ENCODE results near the gene TEN1. TPM values are rescaled to one million over a fixed set of nuclear protein-coding genes. Genes with fewer than 3 reads are reported as not detected.

Gene TEN1
- total RNA-seq, 4 donors from 2014 or later: 4.6 to 11.3 (median 10.7) TPM

- WGBS: 91% methylated on average over 5 of the region's 5 CpGs
- intact Hi-C loops (cut with DNase I): no loop called here
- no peaks in the 10 kb centered on the region for H3K9me3 ChIP-seq
- no peak for DNase-seq (ENCODE audit: extremely low spot score)
- no peak overlapping the region for H3K27ac ChIP-seq (replicated peaks in 1 of 4)
- H3K4me3 ChIP-seq: no peak overlapping the region
- H3K27me3 ChIP-seq: no peaks in the 10 kb centered on the region
- TF ChIP-seq, protein P1, sequence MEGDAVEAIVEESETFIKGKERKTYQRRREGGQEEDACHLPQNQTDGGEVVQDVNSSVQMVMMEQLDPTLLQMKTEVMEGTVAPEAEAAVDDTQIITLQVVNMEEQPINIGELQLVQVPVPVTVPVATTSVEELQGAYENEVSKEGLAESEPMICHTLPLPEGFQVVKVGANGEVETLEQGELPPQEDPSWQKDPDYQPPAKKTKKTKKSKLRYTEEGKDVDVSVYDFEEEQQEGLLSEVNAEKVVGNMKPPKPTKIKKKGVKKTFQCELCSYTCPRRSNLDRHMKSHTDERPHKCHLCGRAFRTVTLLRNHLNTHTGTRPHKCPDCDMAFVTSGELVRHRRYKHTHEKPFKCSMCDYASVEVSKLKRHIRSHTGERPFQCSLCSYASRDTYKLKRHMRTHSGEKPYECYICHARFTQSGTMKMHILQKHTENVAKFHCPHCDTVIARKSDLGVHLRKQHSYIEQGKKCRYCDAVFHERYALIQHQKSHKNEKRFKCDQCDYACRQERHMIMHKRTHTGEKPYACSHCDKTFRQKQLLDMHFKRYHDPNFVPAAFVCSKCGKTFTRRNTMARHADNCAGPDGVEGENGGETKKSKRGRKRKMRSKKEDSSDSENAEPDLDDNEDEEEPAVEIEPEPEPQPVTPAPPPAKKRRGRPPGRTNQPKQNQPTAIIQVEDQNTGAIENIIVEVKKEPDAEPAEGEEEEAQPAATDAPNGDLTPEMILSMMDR (IDR thresholded peaks at IDR 0.05): no peak
- TF ChIP-seq EP300 (IDR thresholded peaks at IDR 0.05) (no peak), POLR2A (IDR thresholded peaks at IDR 0.05; ENCODE audit: low read depth) (no peak), POLR2AphosphoS5 (IDR thresholded peaks at IDR 0.05) (no peak)
- peaks cover 7 to 47% (median 21%) of the 10 kb centered on the region in 4 donors for H3K36me3 ChIP-seq
- peaks cover 0 to 5% (median 0%) of the 10 kb centered on the region in 4 donors for H3K4me1 ChIP-seq
Observed at GRCh38 chr17:75994802-75995370, 15.8 kb downstream of the TEN1 start.

DNA sequence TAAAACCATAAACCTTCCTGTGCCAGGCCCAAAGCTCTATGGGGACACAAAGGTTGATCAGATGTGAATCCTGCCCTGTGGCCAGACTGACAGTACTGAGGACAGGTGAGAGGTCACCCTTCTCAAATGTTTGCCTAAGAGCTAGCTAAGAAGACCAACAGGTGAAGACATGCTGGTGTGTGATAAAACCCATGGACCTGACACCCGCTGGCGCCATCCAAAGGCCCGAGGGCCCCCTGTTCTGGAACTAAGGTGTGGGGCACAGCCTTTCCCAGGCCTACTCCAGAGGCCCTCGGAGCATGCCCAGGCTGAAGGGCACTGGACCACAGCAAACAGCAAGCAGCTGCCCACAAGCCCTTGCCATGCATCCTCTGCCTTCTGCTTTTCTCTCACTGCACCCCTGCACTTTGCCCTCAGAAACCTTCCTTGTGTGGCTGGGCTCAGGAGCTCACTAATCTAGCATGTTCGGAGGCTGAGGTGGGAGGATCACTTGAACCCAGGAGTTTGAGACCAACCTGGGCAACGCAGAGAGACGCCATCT lies 16.4 kb downstream of the TEN1 start:
- peaks cover 0 to 5% (median 0%) of the 10 kb centered on the region in 4 donors for H3K4me1 ChIP-seq
- intact Hi-C loops (cut with DNase I): no loop called here
- no peak overlapping the region for H3K27ac ChIP-seq (replicated peaks in 1 of 4)
- no peak overlapping the region for H3K4me3 ChIP-seq
- DNase-seq (ENCODE audit: extremely low spot score): no peak
- WGBS: 98% methylated on average over 7 of the region's 7 CpGs
- H3K9me3 ChIP-seq: no peaks in the 10 kb centered on the region
- H3K27me3 ChIP-seq: no peaks in the 10 kb centered on the region
- TF ChIP-seq POLR2A (IDR thresholded peaks at IDR 0.05; ENCODE audit: low read depth) (no peak), POLR2AphosphoS5 (IDR thresholded peaks at IDR 0.05) (no peak), EP300 (IDR thresholded peaks at IDR 0.05) (no peak)
- TF ChIP-seq, protein P1 (IDR thresholded peaks at IDR 0.05): no peak
- peaks cover 7 to 53% (median 22%) of the 10 kb centered on the region in 4 donors for H3K36me3 ChIP-seq

DNA sequence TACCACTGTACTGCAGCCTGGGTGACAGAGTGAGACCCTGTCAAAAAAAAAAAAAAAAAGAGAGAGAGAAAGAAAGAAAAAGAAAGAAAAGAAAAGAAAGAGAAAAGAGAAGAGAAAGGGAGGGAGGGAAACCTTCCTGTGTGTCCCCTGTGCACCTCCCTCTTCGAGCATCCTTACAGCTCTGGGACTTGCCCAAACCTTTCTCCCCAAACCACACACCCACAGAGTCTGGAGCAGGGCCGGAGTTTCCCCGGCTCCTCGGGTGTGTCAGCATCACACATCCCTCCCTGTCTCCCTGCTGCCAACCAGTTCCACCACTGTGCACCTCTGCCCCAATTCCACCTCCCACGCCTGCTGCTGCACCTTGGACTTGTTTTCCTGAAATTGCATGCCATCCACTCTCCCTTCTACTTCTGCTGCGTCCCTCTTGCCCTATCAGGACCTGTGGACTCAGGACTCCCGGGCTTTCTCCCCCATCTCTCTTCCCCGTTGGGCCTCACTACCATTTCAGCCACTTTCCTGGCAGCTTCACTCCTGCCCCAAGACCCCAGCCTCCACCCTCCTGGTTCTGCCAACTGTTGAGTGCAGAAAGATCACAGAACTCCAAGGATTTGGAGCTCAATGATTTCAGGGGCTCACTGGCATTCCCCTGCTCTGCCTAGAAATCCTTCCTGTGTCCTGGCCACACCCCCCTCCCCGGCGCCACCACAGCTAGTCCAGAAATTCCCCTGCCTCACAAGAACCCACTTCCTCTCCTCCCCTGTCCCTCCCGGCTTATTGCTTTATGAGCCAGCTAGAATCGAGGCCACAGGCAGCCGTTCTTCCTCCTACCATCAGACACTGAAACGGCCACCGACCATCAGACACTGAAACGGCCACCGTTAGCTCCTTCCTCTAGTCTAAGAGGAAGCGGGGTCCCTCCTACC lies 17.9 kb downstream of the TEN1 start:
- peaks cover 0 to 5% (median 0%) of the 10 kb centered on the region in 4 donors for H3K4me1 ChIP-seq
- H3K36me3 ChIP-seq: peaks cover 0 to 50% (median 19%) of the 10 kb centered on the region in 4 donors
- no peak overlapping the region for H3K27ac ChIP-seq (replicated peaks in 1 of 4)
- TF ChIP-seq, protein P1 (IDR thresholded peaks at IDR 0.05): no peak
- TF ChIP-seq POLR2A (IDR thresholded peaks at IDR 0.05; ENCODE audit: low read depth) (no peak), EP300 (IDR thresholded peaks at IDR 0.05) (no peak), POLR2AphosphoS5 (IDR thresholded peaks at IDR 0.05) (no peak)
- 59% methylated on average over 18 of the region's 18 CpGs for WGBS
- H3K4me3 ChIP-seq: no peak overlapping the region
- intact Hi-C loops (cut with DNase I): no loop called here
- H3K9me3 ChIP-seq: no peaks in the 10 kb centered on the region
- DNase-seq (ENCODE audit: extremely low spot score): no peak
- no peaks in the 10 kb centered on the region for H3K27me3 ChIP-seq

DNA sequence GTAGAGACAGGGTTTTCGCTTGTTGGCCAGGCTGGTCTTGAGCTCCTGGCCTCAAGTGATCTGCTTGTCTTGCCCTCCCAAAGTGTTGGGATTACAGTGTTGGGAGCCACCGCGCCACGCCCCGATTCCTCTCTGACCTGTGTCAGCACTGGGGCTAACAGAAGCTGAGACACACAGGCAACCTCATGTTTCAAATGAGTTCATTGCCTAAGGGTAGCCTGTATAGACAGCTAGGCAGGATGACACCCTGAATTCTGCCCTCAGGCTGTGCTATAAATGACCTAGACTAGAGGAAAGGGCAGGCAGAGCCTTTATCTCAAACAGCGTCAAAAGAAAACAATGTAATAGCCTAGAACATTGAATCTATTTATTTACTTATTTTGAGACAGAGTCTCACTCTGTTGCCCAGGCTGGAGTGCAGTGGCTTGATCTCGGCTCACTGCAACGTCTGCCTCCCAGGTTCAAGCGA lies 19.3 kb downstream of the TEN1 start:
- WGBS: 100% methylated on average over 9 of the region's 9 CpGs
- intact Hi-C loops (cut with DNase I): no loop called here

More for the DNA sequence above, 19.3 kb downstream of the TEN1 start:
- Histone ChIP-seq H3K4me3 (no peak overlapping the region), H3K27ac (replicated peaks in 1 of 4) (no peak overlapping the region), H3K9me3 (no peaks in the 10 kb centered on the region), H3K27me3 (no peaks in the 10 kb centered on the region), H3K36me3 (peaks cover 0 to 41% (median 20%) of the 10 kb centered on the region in 4 donors), H3K4me1 (peaks cover 0 to 5% (median 0%) of the 10 kb centered on the region in 4 donors)
- no peak for DNase-seq (ENCODE audit: extremely low spot score)
- no peak for TF ChIP-seq POLR2A (IDR thresholded peaks at IDR 0.05; ENCODE audit: low read depth)

All from esophagus muscularis mucosa (tissue), 4 donors.